Stomach (tissue), 9 donors: ENCODE measurements around the gene P3H1. TPM values are rescaled to one million over a fixed set of nuclear protein-coding genes. Genes with fewer than 3 reads are reported as not detected.

Source experiments
- DNase-seq, 2 donors: peaks; one replicate each; pipeline versions ENCODE4 v3.0.0 to v3.0.0-alpha.2; 2013 to 2019
- H3K27ac ChIP-seq, 5 donors: fragments of 200-600 bp in 4 of 5; sonication (generic) in 4 of 5; one replicate each; pipeline ENCODE4 v1.5.1; 2013 to 2019; ENCODE audit warnings: mild to moderate bottlenecking in 1 of 5, moderate library complexity in 1 of 5
- H3K27me3 ChIP-seq, 3 donors: fragments of 200-600 bp; sonication (generic); one replicate each; pipeline ENCODE4 v1.5.1; 2017 to 2019; ENCODE audit warnings: mixed run types in 1 of 3
- H3K36me3 ChIP-seq, 4 donors: fragments of 200-600 bp; sonication (generic); 1 replicate in 3 of 4; 2 replicates in 1 of 4; pipeline ENCODE4 v1.5.1; 2016 to 2019
- H3K4me1 ChIP-seq, 4 donors: fragments of 200-600 bp; sonication (generic); one replicate each; pipeline ENCODE4 v1.5.1; 2016 to 2019
- H3K4me3 ChIP-seq, 4 donors: fragments of 200-600 bp; sonication (generic) in 3 of 4; one replicate each; pipeline ENCODE4 v1.5.1; 2016 to 2019; ENCODE audit warnings: mild to moderate bottlenecking in 1 of 4
- H3K9me3 ChIP-seq, 4 donors: fragments of 200-600 bp; sonication (generic); one replicate each; pipeline ENCODE4 v1.5.1; 2016 to 2019
- EP300 ChIP-seq: sonication (generic); formaldehyde crosslinking; IDR thresholded peaks from one replicate; pipeline ENCODE4 v1.6.1; 2017; ENCODE audit warnings: antibody characterized with exemption
- POLR2A ChIP-seq, 4 donors: fragments of 450-650 bp; IDR thresholded peaks; one replicate each; pipeline ENCODE4 v1.6.1; 2016; ENCODE audit warnings: antibody characterized with exemption in 4 of 4, control low read depth in 2 of 4, mild to moderate bottlenecking in 1 of 4, moderate library complexity in 1 of 4
- POLR2AphosphoS5 ChIP-seq, 3 donors: sonication (generic); formaldehyde crosslinking; IDR thresholded peaks; one replicate each; pipeline ENCODE4 v1.6.1; 2016; ENCODE audit warnings: antibody characterized with exemption in 3 of 3
- WGBS, 5 donors: extraction: QIAGEN DNeasy Blood & Tissue Kit in 3 of 5; methylation state at CpG; one replicate each; pipeline versions ENCODE4 v1.1.5 to v1.1.7; 2013 to 2018; 5-methylcytosine and 5-hydroxymethylcytosine counted together
- intact Hi-C: fragments of 100-400 bp; cut with DNase I; formaldehyde crosslinking; loops from one replicate; pipeline ENCODE4 v1.15.1; 2023; ENCODE audit warnings: low total_unique reads
- polyA plus RNA-seq, 3 donors: library from polyadenylated mRNA; stranded (reverse); fragments of 200-250 nt; gene quantifications; one replicate each; pipeline ENCODE4 v1.2.3, GENCODE V29; 2013
- total RNA-seq, 5 donors: library from RNA; depleted of rRNA; stranded (reverse); fragments of >200 nt; gene quantifications; one replicate each; pipeline versions ENCODE4 v1.1.0 to v1.2.3, GENCODE V29; 2014 to 2016
- TF ChIP-seq, protein P1 (sequence below), 7 experiments: fragments of 450-650 bp in 4 of 7; fragments of 200-600 bp in 3 of 7; sonication (generic) in 3 of 7; IDR thresholded peaks; one replicate each; pipeline ENCODE4 v1.5.1; 2016 to 2019; ENCODE audit warnings: antibody characterized with exemption in 7 of 7, control low read depth in 2 of 7, mild to moderate bottlenecking in 1 of 7
- donor health status: healthy with polysubstance abuse.
- donor health status: Bipolar disorder and iron deficiency.
- donor health status: healthy.

P3H1 gene
- total and polyA plus RNA-seq, 8 donors: 5.0 to 78.2 (median 22.3) TPM

DNA sequence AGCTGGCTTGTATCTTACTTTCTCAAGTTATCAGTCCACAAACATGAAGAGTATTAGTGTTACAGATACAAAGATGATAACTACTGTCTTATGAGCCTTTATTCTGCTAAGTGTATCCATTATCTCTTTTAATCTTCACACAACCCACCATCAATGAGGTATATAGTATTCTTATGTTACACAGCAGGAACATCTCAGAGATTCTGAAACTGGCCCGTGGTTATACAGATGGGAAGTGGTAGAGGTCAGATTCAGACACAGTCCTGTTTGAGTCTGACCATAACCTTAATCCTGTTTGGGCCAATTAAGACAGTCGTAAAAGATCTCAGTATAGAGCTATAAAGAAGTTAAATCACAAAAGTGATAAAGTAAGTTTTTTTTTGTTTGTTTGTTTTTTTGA, 12.9 kb upstream of the P3H1 start:
- peaks cover 1 to 3% (median 2%) of the 10 kb centered on the region in 4 donors for H3K4me1 ChIP-seq
- H3K36me3 ChIP-seq: peaks cover 19 to 88% (median 75%) of the 10 kb centered on the region in 4 donors
- WGBS, 5 donors: 76 to 85% (median 80%) methylated on average over 2 of the region's 2 CpGs
- no peaks in the 10 kb centered on the region for H3K9me3 ChIP-seq
- peaks cover 0 to 4% (median 0%) of the 10 kb centered on the region in 3 donors for H3K27me3 ChIP-seq
- no peak overlapping the region for H3K27ac ChIP-seq
- TF ChIP-seq EP300 (no peak), POLR2AphosphoS5 (IDR thresholded peaks at IDR 0.05) (no peak), POLR2A (IDR thresholded peaks at IDR 0.05) (no peak)
- TF ChIP-seq, protein P1, sequence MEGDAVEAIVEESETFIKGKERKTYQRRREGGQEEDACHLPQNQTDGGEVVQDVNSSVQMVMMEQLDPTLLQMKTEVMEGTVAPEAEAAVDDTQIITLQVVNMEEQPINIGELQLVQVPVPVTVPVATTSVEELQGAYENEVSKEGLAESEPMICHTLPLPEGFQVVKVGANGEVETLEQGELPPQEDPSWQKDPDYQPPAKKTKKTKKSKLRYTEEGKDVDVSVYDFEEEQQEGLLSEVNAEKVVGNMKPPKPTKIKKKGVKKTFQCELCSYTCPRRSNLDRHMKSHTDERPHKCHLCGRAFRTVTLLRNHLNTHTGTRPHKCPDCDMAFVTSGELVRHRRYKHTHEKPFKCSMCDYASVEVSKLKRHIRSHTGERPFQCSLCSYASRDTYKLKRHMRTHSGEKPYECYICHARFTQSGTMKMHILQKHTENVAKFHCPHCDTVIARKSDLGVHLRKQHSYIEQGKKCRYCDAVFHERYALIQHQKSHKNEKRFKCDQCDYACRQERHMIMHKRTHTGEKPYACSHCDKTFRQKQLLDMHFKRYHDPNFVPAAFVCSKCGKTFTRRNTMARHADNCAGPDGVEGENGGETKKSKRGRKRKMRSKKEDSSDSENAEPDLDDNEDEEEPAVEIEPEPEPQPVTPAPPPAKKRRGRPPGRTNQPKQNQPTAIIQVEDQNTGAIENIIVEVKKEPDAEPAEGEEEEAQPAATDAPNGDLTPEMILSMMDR (IDR thresholded peaks at IDR 0.05): no peak
- DNase-seq: no peak
- H3K4me3 ChIP-seq: no peak overlapping the region
- intact Hi-C loops: no loop called here

DNA sequence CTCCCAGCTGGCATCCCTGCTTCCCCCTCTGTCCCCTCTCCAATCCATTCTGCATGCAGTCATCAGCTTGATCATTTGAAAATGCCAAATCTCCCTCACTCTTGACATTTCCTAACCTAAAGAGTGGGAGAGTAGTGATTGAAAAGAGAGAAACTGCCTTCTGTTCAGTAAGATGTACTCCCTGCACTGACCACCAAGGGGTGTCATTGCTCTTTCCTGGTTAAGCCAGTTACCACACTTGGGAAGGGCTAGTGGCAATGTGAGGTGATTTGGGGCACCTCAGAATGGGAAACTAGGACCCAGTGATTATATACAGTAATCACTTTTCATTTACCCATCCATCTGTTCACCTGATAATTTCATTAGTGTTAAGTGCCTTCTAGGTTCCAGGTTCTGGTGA, 11.0 kb upstream of the P3H1 start:
- Histone ChIP-seq H3K4me1 (no peaks in the 10 kb centered on the region), H3K27ac (no peak overlapping the region), H3K36me3 (peaks cover 21 to 97% (median 86%) of the 10 kb centered on the region in 4 donors), H3K27me3 (no peaks in the 10 kb centered on the region), H3K9me3 (no peaks in the 10 kb centered on the region), H3K4me3 (no peak overlapping the region)
- no peak for TF ChIP-seq EP300
- TF ChIP-seq, protein P1 (IDR thresholded peaks at IDR 0.05): peak in 4 of 7 experiments; percentile 14 to 41 (median 35)
- peak in 1 of 2 donors; percentile 68 for DNase-seq
- intact Hi-C loops: no loop called here

DNA sequence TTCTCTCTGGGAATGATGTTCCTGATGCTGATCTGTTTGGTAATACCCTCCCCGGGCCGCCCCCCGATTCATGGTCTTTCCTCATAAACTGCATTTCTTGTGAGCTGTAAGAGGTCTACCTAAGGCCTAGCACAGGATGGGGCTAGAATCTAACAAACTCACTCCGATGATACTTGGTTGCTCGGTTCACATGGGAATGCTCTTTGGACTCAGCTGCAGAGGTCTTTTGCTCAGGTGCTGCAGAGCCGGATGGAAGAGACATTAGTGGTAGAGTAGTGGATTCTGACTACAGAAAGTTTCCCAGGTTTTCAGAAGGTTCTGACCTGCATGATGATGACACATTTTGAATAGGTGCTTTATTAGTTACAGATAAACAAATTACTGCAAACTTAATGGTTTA, 9.7 kb upstream of the P3H1 start:
- Histone ChIP-seq H3K9me3 (no peaks in the 10 kb centered on the region), H3K27me3 (no peaks in the 10 kb centered on the region), H3K4me1 (peaks cover 0 to 4% (median 0%) of the 10 kb centered on the region in 4 donors), H3K4me3 (no peak overlapping the region), H3K27ac (no peak overlapping the region), H3K36me3 (peaks cover 21 to 84% (median 77%) of the 10 kb centered on the region in 4 donors)
- no peak for DNase-seq
- 91 to 99% (median 97%) methylated on average over 6 of the region's 6 CpGs for WGBS, 5 donors
- TF ChIP-seq, protein P1 (IDR thresholded peaks at IDR 0.05): no peak
- TF ChIP-seq POLR2AphosphoS5 (IDR thresholded peaks at IDR 0.05): no peak
- no peak for TF ChIP-seq POLR2A (IDR thresholded peaks at IDR 0.05)
- no peak for TF ChIP-seq EP300
- intact Hi-C loops: no loop called here

DNA sequence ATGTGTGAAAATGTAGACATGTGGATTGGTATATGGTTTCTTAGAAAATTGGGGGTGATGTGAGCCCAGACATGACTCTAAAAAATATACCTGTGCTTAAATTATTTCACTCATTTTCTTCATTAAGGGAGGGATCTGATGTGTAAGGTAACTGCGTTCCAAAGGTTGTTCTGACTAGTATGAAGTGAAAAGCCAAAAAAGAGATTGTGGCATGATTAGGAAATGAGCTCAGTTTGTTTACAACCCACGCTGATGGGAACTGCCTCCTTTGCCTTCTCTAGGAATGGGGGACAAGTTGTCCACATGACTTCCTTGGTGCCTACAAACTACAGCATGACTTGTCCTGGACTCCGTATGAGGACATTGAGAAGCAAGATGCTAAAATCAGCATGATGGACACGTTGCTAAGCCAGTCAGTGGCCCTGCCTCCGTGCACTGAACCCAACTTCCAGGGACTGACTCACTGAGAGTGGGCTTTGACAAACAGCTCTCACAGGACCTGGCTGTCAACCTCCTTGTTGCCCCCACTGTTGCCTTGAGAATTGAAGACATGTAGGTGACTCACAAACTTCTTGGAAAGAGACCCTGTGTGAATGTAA, 8.2 kb upstream of the P3H1 start:
- Histone ChIP-seq H3K36me3 (peaks cover 21 to 70% (median 63%) of the 10 kb centered on the region in 4 donors), H3K27me3 (no peaks in the 10 kb centered on the region), H3K4me3 (no peak overlapping the region), H3K27ac (no peak overlapping the region), H3K4me1 (peaks cover 0 to 9% (median 2%) of the 10 kb centered on the region in 4 donors), H3K9me3 (no peaks in the 10 kb centered on the region)
- WGBS, 5 donors: 81 to 93% (median 91%) methylated on average over 5 of the region's 5 CpGs
- no peak for DNase-seq
- intact Hi-C loops: no loop called here
- TF ChIP-seq EP300 (no peak), POLR2AphosphoS5 (IDR thresholded peaks at IDR 0.05) (no peak), POLR2A (IDR thresholded peaks at IDR 0.05) (no peak)
- TF ChIP-seq, protein P1 (IDR thresholded peaks at IDR 0.05): no peak
